HG03469 (cell line): ENCODE data around the gene UGT1A7.

Source experiments
- ATAC-seq: cut with Tn5 transposase; IDR thresholded peaks from one replicate; pipeline ENCODE4 v1.9.1; 2021; ENCODE audit warnings: mild to moderate bottlenecking, moderate library complexity, moderate number of reproducible peaks; ENCODE audit not compliant: unreplicated experiment

UGT1A7 gene

GRCh38 chr2:233758141-233758540 is 76.4 kb downstream of the UGT1A7 start:
- ATAC-seq: no peak

- ATAC-seq: no peak
These were observed 77.1 kb downstream of the UGT1A7 start for GRCh38 chr2:233758849-233759248.

- no peak for ATAC-seq
These were observed 78.3 kb downstream of the UGT1A7 start, which contains the start of gene UGT1A1 for GRCh38 chr2:233760043-233760442. Gene UGT1A1, plus strand, starts transcription at chr2:233760270. Its CDS starts 18 bp downstream, at chr2:233760288.

GRCh38 chr2:233761040-233761769 is 79.5 kb downstream of the UGT1A7 start:
- no peak for ATAC-seq

- no peak for ATAC-seq
These were observed 82.6 kb downstream of the UGT1A7 start for GRCh38 chr2:233764264-233764663.

GRCh38 chr2:233764761-233765160 is 83.1 kb downstream of the UGT1A7 start:
- no peak for ATAC-seq

GRCh38 chr2:233766416-233766815 is 84.7 kb downstream of the UGT1A7 start:
- ATAC-seq: no peak

- no peak for ATAC-seq
These were observed 86.4 kb downstream of the UGT1A7 start for GRCh38 chr2:233768076-233768475.

GRCh38 chr2:233769260-233769659 is 87.6 kb downstream of the UGT1A7 start:
- ATAC-seq: no peak

- no peak for ATAC-seq
These were observed 90.5 kb downstream of the UGT1A7 start for GRCh38 chr2:233772153-233772552.

- no peak for ATAC-seq
These were observed 90.9 kb downstream of the UGT1A7 start for GRCh38 chr2:233772583-233772982.

- no peak for ATAC-seq
These were observed 92.2 kb downstream of the UGT1A7 start for GRCh38 chr2:233773854-233774253.

GRCh38 chr2:233775414-233775813 is 93.7 kb downstream of the UGT1A7 start:
- no peak for ATAC-seq

GRCh38 chr2:233778030-233778429 is 96.3 kb downstream of the UGT1A7 start, which contains the start of gene MROH2A:
Gene MROH2A, plus strand, starts transcription at chr2:233778330. Its CDS starts 1,029 bp downstream, at chr2:233779359.
- no peak for ATAC-seq

GRCh38 chr2:233779722-233780121 is 98.0 kb downstream of the UGT1A7 start:
- no peak for ATAC-seq

GRCh38 chr2:233780771-233781170 is 99.1 kb downstream of the UGT1A7 start:
- no peak for ATAC-seq

- ATAC-seq: no peak
These were observed 107.9 kb downstream of the UGT1A7 start for GRCh38 chr2:233789554-233789953.

GRCh38 chr2:233791151-233791882 is 109.6 kb downstream of the UGT1A7 start:
- ATAC-seq: no peak

GRCh38 chr2:233791883-233792329 is 110.2 kb downstream of the UGT1A7 start:
- ATAC-seq: no peak

GRCh38 chr2:233792720-233793119 is 111.0 kb downstream of the UGT1A7 start:
- no peak for ATAC-seq

- no peak for ATAC-seq
These were observed 111.9 kb downstream of the UGT1A7 start for GRCh38 chr2:233793465-233794127.
